NCI-H2081 (cell line): Measurements from ENCODE around the gene PPP3CA.
"Not testable (repeated sequence)": the region's sequence is repeated elsewhere in the genome, so short reads cannot be mapped to it uniquely, and the experiment has no call there.

Source experiments
- DNase-seq, 2 experiments: peaks; one replicate each; lab custom pipeline; 2025; lab: John Stamatoyannopoulos, UW

Gene PPP3CA

DNA sequence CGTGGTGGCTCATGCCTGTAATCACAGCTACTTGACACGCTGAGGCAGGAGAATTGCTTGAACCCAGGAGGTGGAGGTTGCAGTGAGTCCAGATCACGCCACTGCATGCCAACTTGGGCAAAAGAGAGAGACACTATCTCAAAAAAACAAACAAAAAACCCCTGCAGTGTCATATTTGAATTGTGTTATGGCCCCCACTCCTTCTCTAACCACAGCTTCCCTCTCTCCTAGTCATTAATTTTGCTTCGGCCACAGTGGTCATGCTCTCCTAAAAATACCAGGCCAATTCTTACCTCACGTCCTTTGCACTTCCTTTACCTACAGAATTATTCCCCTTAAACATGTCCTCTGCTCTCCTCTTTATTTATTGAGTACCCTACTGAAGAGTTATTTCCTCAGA is 206.1 kb downstream of the PPP3CA start:
- no peak for DNase-seq

DNA sequence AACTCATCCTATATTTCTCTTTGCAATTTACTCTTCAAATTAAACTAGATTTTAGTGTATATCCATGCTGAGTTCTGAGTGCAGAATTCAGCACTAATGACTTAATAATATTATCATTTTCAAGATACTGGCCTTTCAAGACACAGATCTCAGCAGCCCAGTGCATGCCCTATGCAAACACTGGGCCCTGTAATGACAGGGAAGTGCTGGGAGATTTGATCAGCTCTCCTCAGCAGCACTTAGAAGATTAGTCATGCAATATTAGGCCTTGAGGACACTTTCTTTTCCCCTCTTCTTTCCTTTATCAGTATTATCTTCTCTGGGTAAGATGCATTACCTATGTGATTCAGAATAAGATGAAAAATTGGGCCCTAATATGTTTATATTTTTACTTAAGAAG is 207.1 kb downstream of the PPP3CA start:
- no peak for DNase-seq

DNA sequence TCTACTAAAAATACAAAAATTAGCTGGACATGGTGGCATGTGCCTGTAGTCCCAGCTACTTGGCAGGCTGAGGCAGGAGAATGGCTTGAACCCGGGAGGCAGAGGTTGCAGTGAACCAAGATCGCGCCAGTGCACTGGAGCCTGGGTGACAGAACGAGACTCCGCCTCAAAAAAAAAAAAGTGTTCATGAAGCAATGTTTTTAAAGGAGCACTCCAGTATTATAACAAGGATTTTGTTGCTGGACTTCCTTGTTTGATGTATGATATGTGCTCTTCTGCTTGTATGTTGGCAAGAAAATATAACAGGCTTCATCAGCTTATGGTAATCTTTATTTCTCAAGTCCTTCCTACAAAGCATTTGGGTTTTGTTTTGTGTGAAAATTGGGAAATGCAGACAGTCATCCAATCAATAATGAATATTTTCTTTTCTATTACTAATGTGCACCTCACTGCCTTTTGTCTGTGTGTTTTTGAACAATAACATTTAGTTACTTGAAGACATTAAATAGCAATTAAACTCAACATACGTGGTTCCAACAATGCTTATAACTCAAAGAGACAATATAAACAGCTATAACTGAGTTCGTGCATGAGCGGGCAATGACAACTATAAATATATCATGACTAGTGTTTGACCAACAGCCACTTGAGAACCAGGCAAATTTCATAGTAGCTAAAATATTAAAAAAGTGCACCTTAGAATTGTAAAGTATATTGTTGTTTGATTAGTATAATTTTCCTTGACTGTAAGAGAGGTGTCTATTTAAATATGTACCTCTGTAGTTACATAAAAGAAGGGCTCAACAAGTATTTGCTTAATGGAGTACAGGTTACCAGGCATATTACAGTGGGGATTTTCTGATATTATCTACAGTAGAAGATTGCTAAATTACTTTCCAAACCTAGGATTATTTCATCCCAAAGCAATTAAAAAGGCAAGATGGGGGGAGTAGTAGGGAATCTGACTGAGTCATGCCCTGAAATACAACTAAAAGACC is 210.7 kb downstream of the PPP3CA start:
- DNase-seq = peak in 1 of 2 experiments; percentile 48

DNA sequence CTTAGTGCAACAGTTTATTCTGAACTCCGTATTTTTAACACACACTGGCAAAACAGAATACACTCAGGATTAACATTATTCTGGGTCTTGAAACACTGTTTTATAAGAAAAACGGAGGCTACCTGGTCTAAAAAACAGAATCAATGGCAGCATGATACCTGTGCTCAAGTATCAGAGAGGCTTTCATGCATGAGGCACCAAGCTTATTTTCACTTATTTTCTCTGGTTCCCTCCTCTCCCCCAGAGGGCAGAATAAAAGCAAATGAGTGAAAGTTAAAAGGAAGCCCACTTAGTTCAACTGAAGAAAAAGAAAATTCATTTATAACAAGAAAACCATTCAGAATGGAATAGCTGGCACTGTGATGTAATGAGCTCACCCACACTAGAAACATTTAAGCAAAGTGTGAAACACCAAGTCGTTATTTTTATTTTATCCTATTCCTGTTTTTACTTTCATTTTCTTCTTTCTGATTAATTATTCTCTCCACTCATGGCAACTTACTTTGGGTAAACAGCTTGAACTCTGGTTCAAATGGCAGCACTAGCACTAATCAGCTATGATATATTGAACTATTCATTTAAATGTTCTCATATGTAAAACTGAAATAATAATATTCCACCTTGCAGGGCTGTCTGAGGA is 211.8 kb downstream of the PPP3CA start:
- DNase-seq = no peak

DNA sequence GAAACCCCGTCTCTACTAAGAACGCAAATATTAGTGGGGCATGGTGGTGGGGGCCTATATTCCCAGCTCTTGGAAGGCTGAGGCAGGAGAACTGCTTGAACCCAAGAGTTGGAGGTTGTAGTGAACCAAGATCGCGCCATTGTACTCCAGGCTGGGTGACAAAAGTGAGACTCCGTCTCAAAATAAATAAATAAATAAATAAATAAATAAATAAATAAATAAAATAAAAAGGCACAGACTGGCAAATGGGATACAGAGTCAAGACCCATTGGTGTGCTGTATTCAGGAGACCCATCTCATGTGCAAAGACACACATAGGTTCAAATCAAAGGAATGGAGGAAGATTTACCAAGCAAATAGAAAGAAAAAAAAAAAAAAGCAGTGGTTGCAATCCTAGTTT is 216.3 kb downstream of the PPP3CA start:
- not testable (repeated sequence) for DNase-seq

DNA sequence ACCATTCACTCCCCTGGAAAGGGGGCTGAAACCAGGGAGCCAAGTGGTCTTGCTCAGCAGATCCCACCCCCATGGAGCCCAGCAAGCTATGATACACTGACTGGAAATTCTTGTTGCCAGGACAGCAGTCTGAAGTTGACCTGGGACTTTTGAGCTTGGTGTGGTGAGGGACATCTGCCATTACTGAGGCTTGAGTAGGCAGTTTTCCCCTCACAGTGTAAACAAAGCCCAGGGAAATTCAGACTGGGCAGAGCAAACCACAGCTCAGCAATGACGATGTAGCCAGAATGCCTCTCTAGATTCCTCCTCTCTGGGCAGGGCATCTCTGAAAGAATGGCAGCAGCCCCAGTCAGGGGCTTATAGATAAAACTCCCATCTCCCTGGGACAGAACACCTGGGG is 218.4 kb downstream of the PPP3CA start:
- DNase-seq = not testable (repeated sequence)

DNA sequence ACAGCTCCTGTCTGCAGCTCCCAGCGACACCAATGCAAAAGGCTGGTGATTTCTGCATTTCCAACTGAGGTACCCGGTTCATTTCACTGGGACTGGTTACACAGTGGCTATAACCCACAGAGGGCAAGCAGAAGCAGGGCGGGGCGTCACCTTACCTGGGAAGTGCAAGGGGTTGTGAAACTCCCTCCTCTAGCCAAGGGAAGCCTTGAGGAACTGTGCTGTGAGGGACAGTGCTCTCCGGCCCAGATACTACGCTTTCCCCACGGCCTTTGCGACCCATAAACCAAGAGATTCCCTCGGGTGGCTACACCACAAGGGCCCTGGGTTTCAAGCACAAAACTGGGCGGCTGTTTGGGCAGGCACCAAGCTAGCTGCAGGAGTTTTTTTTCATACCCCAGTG is 218.9 kb downstream of the PPP3CA start:
- no peak for DNase-seq

DNA sequence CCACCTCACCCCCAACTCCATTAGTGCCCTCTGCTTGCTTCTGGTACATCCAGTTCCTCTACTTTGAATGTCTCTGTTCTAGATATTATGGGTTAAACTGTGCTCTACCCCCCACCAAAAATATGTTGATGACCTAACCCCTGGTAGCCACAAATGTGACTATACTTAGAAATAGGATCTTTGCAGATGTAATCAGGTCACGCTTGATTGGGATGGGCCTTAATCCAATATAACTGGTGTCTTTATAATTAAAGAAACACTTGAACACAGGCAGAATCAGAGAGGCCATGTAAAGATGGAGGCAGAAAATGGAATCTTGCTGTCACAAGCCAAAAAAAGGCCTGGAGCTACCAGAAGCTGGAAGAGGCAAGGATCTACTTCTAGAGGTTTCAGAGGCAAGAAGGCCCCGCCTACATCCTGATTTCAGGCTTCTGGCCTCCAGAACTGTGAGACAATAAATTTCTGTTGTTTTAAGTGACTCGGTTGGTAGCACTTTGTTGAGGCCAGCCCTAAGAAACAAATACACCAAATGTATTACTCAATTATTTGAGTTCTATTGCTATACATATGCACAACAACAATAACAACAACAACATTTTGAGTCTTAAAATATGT is 220.0 kb downstream of the PPP3CA start:
- DNase-seq = no peak

DNA sequence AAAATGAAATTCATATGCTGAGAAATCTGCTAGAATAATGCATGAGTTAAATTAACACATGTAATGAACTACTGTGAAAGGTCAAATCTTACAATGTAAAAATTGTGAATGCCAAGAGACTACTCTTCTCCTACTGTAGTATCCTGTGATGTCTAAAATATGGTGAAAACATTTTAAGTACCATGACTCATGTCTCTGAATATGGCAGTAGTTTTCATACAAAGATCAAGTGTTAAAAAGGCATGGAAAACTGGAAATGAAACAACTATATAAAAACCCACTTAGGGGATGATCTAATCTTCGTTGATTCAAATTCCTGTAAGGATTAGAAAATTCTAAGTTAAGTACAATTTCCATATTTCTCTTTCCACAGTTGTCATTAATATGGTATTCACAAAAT is 221.3 kb downstream of the PPP3CA start:
- no peak for DNase-seq

DNA sequence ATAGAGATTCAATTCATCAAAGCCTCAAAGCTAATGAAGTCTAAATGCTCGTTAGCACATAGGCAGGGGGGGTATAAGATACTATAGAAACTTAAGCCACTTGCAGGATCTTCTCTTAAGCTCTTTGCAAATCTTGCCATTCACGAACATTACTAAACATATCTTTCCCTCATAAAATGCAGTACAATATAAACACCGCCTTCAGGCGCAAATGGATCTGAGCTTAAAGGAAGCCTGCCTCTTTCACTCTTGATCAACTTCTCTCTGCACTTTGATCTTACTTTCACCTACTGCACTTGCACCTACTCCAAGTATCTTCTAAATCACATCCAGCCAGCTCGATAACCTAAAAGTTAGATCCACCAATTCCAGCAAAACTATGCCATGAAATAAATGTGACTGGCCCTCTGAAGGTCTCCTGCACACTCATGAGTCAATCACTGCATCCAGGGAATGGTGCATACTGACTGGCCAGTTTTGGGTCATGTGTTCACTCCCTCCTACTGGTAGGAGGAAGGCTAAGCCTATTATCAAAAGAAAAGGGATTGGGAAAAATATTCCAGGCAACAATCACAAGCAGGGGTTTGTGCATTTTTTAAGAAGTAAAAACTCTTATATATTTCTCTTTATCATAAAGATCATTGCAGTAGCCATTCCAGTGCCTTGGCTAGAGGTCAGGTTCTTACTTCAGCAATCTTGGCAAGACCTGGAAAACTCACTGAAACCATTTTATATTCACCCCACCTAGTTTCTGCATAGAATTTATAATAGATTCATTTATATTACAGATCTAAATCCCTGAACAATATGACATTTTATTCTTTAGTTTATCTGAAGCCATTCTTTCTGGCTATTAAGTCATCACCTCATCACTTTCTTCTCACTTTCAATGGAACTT is 222.0 kb downstream of the PPP3CA start:
- no peak for DNase-seq

DNA sequence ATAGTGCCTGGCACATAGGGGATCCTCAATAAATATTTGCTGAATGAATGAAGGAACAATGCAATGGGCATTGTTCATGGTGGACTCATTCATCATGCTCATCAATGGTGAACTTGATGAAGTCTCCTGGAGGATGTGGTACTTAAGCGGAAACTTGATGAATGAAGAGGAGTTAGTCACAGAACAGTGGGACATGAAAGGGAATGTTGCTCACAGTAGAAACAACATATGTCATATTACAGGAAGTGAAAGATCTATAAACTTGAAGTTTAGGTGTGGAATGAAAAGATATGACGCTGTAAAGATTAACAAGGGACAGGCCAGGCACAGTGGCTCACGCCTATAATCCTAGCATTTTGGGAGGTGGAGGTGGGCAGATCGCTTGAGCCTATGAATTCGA is 224.1 kb downstream of the PPP3CA start:
- DNase-seq = no peak

DNA sequence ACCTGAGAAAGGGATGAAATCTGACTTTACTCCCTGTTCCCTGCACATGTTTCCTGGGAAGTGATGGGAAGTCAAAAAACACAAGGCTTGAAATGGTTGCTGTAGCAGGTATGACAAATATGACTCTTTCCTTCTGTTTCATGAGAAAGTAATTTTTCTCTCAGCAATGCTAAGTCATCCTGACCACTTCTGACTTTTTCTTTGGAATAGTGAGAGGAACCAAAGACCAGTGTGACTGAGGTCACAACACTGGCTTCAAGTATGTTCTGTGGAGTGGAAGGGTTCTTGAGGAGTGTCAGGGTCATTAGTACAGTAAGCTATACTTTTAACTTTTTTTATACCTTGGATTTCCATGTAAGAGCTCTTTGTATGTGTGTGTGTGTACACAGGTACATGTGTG is 225.3 kb downstream of the PPP3CA start:
- DNase-seq = no peak

DNA sequence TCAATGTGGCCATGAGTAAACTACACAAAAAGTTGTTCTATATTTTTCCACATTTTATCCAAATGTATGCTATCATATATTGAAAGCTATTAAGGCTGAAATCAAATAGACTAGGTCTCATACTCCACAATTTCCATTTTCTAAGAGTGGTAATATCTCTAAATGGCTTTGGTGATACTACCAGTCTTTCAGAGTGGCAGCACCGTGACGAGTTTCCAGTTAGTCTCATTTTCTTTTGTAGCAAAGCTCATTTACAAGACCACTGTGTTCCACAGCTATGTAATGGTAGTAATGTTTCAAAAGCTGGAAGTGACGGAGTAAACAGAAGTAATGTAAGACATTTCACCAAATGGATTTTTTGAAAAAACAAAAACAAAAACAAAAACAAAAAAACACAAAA is 228.2 kb downstream of the PPP3CA start:
- no peak for DNase-seq

DNA sequence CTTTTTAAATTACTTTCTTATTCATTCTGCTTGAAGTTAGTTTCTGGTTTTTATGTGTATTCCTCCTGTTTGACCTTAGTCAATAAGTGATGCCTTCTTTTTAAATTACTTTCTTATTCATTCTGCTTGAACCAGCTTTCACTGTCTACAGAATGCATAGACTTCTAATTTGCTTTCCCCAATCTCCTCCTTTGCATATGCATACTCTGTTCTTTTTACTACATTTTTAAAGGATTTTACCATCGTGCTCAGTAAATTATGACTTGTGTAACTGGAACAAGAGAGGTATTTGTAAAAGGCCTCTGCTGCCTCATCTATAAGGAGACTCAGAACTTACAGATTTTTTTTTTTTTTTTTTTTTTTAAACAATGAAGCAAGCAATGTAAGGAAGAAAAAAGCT is 228.7 kb downstream of the PPP3CA start:
- DNase-seq = no peak

DNA sequence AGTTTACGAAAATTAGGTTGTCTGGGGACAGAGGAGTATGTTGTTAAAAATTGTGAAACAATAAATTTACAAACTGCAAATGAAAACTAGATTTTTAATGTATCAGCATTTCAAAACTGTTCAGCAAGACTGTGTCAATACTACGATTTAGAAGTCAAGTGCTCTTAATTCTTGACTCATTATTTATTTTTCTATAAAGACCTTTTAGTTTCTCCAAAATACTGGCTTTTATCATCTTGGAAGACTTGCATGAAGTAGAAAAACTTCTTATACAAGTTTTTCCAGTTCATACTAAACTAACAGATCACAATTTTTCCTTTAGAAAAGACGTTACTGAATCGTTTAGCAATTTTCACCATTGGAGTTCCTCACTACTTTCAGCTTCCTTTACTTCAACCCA is 231.4 kb downstream of the PPP3CA start:
- no peak for DNase-seq

DNA sequence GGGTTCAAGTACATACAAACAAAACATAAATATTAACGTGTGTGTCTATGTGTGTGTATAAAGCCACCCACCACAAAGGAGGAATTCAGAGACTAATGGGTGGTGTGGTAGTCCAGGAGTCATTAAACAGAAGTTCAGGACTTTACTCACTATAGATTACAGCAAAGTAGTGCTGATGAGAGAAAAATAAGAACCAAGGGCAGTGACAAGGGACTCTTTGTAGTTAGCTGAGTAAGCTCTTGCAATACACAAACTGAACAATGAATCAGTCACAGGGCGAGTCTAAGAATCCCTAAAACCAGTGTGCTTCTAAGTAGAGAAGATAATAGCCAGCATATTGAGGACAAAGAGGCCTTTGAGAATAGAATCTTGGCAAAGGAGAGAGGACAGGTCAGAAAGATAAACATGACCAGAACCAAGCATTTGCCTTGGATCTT is 232.4 kb downstream of the PPP3CA start:
- no peak for DNase-seq

DNA sequence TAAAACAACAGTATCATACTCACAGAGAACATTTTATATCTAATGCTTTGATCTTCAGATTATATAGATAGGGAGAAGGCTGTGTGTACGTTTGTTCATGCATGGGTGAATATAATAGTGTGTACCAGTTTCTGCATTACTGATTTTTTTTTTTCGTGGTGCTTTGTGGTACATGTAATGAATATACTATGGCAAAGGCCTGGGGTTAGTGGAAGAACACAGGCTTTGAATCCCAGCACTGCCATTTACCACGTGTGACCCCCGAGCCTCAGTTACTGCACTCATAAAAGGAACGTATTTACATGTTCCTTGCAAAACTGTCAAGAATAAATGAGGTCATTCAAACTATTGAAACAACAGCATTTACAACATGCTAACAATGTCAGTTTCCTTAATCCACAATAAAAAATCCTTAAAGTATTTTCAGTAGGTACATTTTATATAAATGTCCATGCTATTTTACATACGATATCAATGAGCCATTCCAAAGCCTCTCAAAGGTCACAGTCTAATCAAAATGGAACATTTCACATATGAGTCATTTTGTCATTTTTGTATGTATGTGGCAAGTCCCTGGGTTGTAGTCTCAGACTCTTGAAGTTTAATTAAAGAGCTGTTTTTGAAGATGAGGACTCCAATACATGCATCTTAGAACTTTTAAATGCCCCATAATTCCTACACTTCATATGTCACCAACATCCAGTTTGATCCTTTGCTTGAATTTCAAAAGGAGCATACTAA is 242.8 kb downstream of the PPP3CA start:
- DNase-seq = no peak

DNA sequence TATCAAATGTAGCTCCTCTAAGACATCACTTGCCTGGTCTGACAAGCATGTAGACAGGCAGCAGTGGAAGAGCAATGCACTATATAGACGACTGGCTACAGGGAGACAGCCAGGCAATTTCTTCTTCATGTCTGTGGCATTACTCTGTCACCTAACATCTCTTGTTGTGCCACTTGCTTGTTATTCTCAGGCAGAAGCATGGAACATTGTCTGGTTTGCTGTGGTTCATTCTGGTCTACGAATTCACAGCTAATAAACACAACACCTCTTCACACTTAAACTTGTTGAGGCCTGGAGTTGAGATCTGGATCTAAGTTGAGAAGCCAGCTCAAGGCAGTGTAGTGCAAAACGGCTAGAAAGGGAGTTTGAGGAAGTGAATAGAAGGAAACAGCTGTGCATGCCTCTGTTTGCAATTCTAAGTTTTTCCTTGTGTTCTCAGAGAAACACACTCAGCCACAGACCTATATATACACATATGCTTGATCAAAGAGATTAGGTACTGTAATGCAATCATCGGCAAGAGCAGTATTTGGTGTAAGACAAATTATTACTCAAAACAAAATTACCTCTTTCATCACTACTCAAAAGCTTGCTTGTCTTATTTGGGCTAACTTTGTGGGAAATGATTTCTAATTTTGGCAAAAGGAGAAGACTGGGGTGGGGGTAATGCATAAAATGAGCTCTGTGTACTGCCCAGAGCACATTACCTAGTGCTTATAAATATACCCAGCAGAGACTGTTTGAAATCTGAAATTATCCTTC is 243.8 kb downstream of the PPP3CA start:
- DNase-seq = no peak

DNA sequence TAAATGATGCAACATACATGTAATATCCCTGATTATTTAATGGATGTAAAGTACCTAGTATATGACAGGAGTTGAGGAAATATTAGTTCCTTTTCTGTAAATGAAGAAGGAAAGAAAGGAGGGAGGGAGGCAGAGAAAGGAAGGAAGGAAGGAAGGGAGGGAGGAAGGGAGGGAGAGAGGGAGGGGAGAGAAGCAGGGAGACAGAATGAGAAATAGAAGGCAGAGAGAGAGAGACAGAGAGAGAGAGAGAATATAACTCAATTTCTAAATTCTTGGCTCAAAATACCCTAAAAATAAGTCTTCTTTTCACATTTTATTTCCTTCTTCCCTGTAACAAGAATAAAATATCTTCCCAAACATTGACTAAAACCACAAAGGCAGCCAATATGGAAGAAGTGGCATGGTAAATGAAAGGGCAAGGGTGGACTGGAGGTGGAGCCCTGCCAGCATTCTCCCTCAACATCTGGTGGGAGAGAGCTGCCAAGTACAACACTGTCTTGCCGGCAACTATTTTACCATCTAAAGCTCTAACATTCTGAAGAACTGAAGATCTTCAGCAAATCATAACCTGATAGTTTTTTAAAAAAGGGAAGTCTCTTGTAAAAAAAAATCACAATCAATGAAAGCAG is 245.1 kb downstream of the PPP3CA start:
- peak; percentile 8 to 38 for DNase-seq

DNA sequence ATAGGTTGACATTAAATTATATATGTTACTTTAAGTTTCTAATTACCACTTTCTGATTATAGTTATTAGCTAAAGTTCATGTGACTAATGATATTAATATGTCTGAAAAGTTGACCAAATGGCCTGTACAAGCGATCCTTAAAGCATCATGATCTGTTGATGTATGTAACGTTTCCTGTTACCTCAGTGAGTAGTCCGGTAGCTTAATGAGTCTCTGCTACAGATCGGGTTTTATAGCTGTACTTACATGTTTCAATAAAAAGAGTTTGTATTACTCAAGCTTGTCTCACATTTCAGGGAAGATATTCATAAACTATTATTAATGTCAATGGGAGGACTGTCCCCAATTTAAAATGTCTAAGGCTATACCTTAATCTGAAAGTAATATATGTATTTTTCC is 246.3 kb downstream of the PPP3CA start:
- peak in 1 of 2 experiments; percentile 16 for DNase-seq
